ENCODE data around the gene IL1B.
A peak's percentile ranks its signal among the peaks of the same experiment; 100 is the strongest.
"Not testable (repeated sequence)": the region's sequence is repeated elsewhere in the genome, so short reads cannot be mapped to it uniquely, and the experiment has no call there.

The IL1B gene

GRCh38 chr2:112836695-112837117 lies at the start of gene IL1B:
Gene IL1B (minus strand): TSS chr2:112836779. CDS start chr2:112836229, 550 bp downstream.
- no peak for DNase-seq

- no peak for DNase-seq
Observed at GRCh38 chr2:112886291-112886690, 49.7 kb upstream of the IL1B start.

- DNase-seq, result no peak
Observed at GRCh38 chr2:112885506-112885902, 48.9 kb upstream of the IL1B start.

- peak; percentile 87 for DNase-seq
Observed at GRCh38 chr2:112884869-112885505, 48.4 kb upstream of the IL1B start.

- no peak for DNase-seq
Observed at GRCh38 chr2:112883669-112884068, 47.1 kb upstream of the IL1B start.

- DNase-seq, result peak; percentile 70
Observed at GRCh38 chr2:112881217-112881985, 44.8 kb upstream of the IL1B start.

GRCh38 chr2:112880696-112881095 lies 44.1 kb upstream of the IL1B start:
- peak; percentile 24 for DNase-seq

- peak; percentile 13 for DNase-seq
Observed at GRCh38 chr2:112880091-112880531, 43.5 kb upstream of the IL1B start.

GRCh38 chr2:112879491-112880041 lies 43.0 kb upstream of the IL1B start:
- no peak for DNase-seq

GRCh38 chr2:112877423-112877822 lies 40.8 kb upstream of the IL1B start:
- no peak for DNase-seq

GRCh38 chr2:112876971-112877361 lies 40.4 kb upstream of the IL1B start:
- no peak for DNase-seq

GRCh38 chr2:112876257-112876970 lies 39.8 kb upstream of the IL1B start:
- no peak for DNase-seq

- no peak for DNase-seq
Observed at GRCh38 chr2:112870841-112871835, 34.6 kb upstream of the IL1B start.

GRCh38 chr2:112869258-112869842 lies 32.8 kb upstream of the IL1B start:
- peak; percentile 19 for DNase-seq

- no peak for DNase-seq
Observed at GRCh38 chr2:112867701-112868631, 31.4 kb upstream of the IL1B start.

GRCh38 chr2:112866128-112866835 lies 29.7 kb upstream of the IL1B start:
- DNase-seq, result no peak

- DNase-seq, result no peak
Observed at GRCh38 chr2:112864072-112864471, 27.5 kb upstream of the IL1B start.

GRCh38 chr2:112859406-112860183 lies 23.0 kb upstream of the IL1B start:
- not testable (repeated sequence) for DNase-seq

- DNase-seq, result no peak
Observed at GRCh38 chr2:112850588-112850987, 14.0 kb upstream of the IL1B start.

All from activated CD4-positive, alpha-beta T cell treated with anti-CD3 and anti-CD28 coated beads, Interleukin-2, Interleukin-6, amounts not matched to agents 100 ng/mL and 50 ng/mL, durations not matched to agents 16 hours and 8 hours (primary cell).